ENCODE data around the gene NOG.

The NOG gene

DNA sequence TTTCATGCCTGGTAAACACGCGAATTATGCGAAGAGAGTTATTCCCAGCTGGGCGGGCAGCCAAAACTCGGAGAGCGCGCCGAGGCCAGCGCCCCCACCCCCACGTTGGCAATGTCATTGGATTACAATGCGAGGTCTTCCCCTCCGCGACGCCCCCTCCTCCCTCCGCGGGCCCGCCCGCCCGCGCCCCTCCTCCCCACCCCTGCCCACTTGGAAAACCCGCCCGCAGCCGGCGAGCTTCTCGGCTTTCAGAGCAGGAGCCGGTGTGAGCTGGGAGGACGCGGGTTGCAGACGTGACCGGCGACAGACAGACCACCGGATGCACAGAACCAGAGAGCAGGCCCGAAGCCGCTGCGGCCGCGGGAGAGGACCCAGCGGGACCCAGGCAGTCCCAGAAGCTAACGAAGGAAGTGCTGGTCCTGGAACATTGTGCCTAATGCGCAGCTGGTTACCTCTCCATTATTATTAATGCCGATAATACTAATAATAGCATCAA is 4.0 kb downstream of the NOG start:
- DNase-seq, result no peak

DNA sequence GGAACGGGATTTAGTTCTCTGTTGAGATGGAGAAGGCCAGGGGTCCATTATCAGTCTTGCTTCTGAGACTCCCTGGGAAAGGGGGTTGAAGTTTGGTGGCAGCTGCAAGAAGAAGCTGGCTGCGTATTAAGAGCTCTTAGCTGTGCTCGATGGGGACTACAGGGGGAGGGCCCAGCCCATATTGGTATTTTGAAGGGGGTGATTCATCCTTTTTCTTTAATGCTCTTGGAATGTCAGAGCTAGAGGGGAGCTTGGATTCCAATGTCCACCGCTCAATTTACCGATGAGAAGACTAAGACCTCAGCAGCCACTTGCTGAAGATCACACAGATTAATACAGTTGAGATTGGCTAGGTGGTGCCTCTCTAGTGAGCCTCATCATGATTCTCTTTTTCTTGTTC is 5.0 kb downstream of the NOG start:
- DNase-seq, result no peak

DNA sequence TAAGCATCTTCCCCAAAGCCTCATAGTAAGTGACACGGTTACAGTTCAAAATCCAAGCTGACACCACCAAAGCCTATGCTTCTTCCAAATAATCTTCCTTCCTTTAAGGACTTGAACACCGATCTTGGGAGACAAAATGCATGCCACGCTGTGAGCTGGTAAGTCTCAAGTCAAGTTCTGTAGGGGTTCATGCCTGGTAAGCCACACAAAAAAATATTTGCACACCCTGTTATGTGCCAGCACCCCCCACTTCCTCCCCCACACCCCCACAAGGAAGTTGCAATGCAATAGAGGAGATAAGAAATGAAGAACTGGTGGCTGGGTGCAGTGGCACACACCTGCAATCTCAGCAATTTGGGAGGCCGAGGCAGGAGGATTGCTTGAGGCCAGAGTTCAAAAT is 5.6 kb downstream of the NOG start:
- DNase-seq, result no peak

DNA sequence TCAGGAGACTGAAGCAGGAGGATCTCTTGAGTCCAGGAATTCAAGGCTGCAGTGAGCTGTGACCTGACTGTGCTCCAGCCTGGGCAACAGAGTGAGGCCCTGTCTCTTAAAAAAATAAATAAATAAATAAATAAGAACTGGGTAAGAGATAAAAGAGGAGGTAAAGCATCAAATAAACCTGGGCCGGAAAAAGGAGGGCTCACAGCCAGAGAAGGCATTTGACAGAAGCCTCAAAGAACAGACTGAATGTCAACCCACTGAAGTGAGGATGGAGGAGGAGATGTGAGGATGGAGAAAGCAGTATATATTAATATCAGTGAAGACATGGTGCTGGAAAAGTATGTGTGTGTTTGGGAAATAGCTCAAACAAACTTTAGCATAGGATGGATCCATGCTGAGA is 6.1 kb downstream of the NOG start:
- no peak for DNase-seq

DNA sequence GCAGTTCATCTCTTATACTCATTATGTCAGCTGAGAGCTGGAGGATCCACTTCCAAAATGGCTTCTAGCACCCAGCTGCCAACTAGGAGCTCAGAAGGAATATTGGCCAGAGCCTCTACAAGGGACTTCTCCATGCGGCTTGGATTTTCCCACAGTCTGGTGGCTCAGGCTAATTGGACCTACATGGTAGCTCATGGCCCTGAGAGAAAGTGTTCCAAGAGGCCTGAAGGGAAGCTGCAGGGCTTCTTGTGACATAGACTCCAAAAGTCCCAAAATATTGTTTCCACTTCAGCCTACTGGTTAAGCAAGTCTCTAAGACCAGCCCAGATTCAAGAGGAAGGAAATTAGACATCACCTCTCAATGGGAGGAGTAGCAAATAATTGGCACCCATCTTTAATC is 6.8 kb downstream of the NOG start:
- DNase-seq, result peak; percentile 25

GRCh38 chr17:56601591-56601990 is 8.1 kb downstream of the NOG start:
- DNase-seq, result no peak

DNA sequence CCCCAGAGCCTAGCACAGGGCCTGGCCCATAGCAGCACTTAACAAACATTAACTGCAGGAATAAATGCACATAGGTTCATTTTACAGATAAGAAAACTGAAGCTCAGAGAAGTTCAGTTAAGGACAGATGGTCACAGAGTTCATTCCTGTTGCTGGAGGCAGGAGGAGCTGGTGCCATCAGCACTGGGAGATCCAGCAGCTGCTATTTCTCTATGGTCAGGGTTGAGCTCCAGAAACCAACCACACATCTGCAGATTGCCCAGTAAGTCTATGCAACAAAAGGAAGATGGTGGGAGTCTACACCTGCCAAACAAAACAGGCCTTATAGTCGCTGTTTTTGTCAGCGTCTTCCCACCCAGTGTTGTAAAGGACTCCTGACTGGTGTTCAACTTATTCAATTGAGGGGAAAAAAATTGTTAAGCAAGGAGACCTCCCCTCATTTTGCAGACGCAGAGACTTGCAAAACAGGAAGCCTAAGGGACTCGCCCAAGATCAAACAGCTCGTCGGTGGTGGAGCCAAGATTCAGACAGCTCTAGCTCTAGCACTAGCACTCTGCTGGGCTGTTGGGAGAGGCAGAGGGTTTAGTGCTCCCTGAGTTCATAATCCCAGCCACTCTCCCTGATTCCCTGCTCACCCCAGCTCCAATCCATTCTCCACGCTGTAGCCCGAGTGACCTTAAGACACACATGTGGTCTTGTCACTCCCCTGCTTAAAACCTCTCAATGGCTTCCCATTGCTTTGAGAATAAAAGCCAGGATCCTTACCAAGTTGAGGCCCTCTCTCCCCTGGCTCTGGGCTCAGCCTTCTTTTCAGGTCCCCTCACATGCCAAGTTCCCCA is 9.0 kb downstream of the NOG start:
- no peak for DNase-seq

- no peak for DNase-seq
These were observed 10.2 kb downstream of the NOG start for GRCh38 chr17:56603486-56604238.

- no peak for DNase-seq
These were observed 11.3 kb downstream of the NOG start for GRCh38 chr17:56604691-56605290.

DNA sequence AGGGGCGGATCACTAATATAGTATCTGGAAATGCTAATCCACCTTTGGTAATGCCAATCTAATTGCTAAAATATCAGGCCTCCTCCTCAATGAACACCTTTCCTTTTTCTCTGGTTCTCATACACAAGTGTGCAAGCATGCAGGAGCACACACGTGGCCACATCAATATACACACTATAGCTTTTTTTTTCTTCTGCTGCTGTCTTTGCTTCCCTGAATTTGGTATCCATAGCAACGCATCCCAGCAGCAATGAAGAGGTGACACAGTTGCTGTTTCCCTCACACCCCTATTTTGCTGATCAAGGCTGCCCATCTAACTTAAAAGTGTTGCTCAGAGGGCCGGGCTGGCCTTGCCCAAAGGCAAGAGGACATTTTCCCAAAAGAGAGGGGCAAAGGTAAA is 15.4 kb downstream of the NOG start:
- no peak for DNase-seq

DNA sequence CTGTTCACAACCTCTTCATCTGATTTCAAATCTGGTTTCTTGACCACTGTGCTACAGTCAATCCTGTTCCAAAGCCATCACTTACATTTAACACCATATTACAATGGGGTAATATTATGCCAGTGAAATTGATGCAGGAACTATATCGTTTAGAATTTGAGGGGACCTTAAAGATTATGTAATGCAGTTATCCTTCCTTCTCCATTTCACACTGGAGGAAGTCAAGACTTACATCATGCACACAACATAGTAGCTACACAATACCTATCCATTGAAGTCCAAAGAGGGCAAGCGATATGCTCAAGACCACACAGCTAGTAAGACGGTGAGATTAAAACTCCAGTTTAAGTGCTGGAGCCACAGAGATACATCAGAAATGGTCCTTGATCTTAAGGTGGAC is 16.8 kb downstream of the NOG start:
- peak; percentile 31 for DNase-seq

GRCh38 chr17:56613131-56613530 is 19.6 kb downstream of the NOG start:
- DNase-seq, result no peak

DNA sequence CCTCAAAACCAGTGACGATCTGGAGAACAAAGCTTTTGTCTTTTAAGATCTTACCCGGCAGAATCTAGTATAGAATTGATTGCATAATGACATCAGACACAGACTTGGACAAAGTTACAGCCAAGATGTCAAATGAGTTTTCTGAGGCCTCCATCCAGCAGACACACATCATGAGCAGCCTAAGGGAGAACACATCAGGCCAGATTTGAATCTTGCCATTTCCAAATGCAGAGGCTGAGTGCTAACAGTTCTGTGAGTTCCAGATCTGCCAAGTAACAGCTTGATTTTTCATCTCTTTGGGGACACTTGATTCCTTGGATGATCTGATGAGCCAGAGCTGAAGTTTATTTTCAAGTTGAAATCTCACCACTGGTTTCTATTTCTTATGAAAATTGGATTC is 21.0 kb downstream of the NOG start:
- no peak for DNase-seq

GRCh38 chr17:56616239-56616638 is 22.7 kb downstream of the NOG start:
- DNase-seq, result no peak

GRCh38 chr17:56623383-56623782 is 29.9 kb downstream of the NOG start:
- no peak for DNase-seq

GRCh38 chr17:56624309-56624708 is 30.8 kb downstream of the NOG start:
- DNase-seq, result peak; percentile 59

- DNase-seq, result no peak
These were observed 31.4 kb downstream of the NOG start for GRCh38 chr17:56624912-56625311.

- no peak for DNase-seq
These were observed 36.1 kb downstream of the NOG start for GRCh38 chr17:56629531-56630075.

- no peak for DNase-seq
These were observed 36.7 kb downstream of the NOG start for GRCh38 chr17:56630202-56630601.

DNA sequence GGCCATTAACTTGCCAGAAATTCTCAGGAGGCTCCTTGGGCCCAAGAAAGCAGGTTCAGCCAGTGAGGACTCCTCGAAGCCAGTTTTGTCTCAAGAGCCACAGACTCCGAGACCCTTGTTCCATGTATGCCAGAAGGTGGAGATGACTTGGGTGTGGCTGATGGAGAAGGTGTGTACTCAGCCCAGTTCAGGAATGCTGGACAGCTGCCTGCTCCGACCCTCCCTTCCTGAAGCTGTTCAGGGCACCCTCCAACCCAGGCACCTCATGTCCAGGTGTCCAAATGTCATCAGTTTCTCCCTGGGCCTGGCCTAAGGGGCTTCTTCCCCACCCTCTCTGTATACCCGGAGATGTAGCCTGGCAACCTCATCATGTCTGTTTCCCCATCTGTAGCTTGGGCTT is 40.2 kb downstream of the NOG start:
- DNase-seq, result no peak

DNA sequence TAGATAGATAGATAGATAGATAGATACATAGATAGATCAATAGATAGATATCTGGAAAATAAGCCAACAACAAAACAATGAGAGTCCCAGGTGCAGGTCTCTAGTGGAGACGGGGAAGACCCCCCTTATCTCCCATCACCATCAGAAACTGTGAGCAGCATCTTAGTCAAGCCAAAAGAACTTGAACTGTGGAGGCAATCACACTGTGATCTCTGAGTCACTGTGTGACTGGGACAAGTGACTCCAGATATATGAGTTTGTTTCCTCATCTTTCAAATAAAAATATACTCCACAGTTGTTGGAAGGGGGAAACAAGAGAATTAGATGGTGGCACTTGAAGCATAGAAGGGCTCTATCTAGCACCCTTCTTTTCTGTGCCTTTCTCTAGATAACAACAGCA is 42.1 kb downstream of the NOG start:
- no peak for DNase-seq

DNA sequence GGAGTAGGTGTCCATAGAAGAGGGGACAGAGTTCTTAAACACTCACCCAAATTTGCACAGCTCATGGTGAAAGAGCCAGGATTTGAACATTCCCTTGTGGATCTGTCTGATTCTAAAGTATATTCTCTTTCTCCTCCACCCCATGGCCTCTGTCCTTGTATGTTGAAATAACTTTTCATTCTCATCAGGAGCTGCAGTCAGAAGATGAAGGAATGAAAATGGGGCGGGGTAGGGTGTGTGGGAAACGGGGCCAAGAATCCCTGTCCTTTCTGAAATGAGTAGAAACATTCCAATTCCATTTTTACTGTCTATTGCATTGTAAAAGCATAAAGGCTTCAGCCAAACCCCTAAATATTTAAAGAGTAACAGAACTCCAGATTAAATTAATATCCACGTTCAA is 42.8 kb downstream of the NOG start:
- DNase-seq, result no peak

GRCh38 chr17:56637254-56637653 is 43.8 kb downstream of the NOG start:
- no peak for DNase-seq

Measured in inflammatory macrophage treated with lipopolysaccharide for 4 hours (primary cell).